GM13977 (cell line): ENCODE results near the gene SFRP5.

Experiments used
- DNase-seq: peaks from one replicate; pipeline ENCODE4 v3.0.0; 2012; ENCODE audit warnings: low spot score
- in situ Hi-C: fragments of 300-500 bp; cut with MboI; formaldehyde crosslinking; loops from one replicate; pipeline ENCODE4 v1.12.0; 2022; ENCODE audit warnings: low sequenced_read_pairs, low pct_unique_long_range_greater_than_20kb, mixed read lengths, inconsistent platforms; ENCODE audit not compliant: unreplicated experiment
- TF ChIP-seq, protein P1 (sequence below): IDR thresholded peaks from 2 replicates; pipeline ENCODE4 v1.5.1; 2012; ENCODE audit warnings: mild to moderate bottlenecking, control low read depth; ENCODE audit not compliant: insufficient read depth; ENCODE audit errors: extremely low read depth, missing control alignments

The SFRP5 gene

DNA sequence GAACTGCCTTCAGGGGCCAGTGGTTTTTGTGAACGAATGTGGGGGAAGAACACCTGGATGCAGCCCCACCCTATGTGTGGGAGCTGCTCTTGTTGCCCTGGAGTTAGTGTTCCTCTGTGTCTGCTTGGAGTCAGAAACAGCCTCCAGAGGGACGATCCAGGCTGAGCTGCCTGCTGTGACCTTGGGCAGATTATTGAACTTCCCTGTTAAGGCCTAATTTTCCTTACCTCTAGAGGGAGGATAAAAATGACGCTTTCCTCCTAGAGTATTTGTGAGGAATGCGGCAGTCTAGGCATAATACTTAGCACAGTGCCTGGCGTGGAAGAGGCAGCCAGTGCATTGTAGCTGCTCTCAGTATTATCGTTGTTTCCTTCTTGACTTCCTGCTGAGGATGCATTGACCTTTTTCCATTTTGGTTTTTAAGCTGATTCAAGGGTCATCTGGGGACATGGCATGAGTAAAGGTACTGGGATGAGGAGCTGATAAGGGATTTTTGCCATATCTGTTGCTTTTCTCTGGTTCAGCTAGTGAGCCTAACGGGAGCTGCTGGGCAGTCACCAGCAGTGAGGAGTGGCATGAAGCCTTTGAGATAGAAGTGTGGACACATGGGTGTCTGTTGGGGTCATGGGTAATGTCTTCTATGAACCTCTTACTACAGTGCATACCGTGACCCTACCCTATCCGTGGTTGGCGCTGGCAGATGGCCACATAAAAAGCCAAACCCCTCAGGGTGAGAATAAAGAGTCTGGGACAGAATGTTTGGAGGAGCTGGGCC, 28.4 kb downstream of the SFRP5 start:
- in situ Hi-C loops = no loop called here
- DNase-seq = no peak
- TF ChIP-seq, protein P1, sequence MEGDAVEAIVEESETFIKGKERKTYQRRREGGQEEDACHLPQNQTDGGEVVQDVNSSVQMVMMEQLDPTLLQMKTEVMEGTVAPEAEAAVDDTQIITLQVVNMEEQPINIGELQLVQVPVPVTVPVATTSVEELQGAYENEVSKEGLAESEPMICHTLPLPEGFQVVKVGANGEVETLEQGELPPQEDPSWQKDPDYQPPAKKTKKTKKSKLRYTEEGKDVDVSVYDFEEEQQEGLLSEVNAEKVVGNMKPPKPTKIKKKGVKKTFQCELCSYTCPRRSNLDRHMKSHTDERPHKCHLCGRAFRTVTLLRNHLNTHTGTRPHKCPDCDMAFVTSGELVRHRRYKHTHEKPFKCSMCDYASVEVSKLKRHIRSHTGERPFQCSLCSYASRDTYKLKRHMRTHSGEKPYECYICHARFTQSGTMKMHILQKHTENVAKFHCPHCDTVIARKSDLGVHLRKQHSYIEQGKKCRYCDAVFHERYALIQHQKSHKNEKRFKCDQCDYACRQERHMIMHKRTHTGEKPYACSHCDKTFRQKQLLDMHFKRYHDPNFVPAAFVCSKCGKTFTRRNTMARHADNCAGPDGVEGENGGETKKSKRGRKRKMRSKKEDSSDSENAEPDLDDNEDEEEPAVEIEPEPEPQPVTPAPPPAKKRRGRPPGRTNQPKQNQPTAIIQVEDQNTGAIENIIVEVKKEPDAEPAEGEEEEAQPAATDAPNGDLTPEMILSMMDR = no peak

DNA sequence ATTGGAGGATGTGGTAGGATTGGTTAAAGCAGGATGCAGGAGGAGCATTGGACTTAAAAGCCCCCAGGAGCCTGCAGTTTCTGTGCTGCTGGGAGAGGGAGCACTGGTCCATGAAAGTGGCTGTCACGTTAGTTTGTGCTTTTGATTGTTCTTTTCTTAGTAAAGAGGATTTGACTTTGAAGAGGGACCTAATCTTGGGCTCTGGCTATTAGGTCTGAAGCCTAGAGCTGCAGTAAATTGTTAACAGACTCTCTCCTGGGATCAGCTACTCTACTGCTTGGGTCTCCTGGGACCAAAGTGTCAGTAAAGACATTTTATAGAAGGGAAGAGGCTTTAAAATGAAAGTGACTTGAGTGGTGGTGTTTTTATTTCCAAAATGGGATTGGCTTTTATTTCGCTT, 31.2 kb downstream of the SFRP5 start:
- TF ChIP-seq, protein P1 = no peak
- no peak for DNase-seq

DNA sequence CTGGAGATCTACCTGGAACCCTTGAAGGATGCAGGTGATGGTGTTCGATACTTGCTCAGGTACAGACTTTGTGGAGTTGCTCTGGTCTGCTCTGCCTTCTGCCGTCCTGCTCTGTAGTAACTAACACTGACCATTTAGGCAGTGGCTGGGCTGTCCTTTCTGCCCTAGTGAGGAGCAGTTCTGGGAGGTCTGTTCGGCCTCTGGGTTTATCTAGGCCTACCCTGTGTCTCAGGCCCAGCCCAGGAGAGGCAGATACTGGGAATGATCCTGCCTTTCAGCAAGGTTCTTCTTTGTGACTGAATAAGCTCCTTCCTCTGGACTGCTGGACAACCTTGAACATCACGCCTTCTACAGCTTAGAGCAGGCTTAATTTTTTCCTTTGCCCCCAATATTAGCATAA, 33.2 kb downstream of the SFRP5 start:
- in situ Hi-C loops = no loop called here
- no peak for DNase-seq
- TF ChIP-seq, protein P1 = no peak

More for the DNA sequence above, 31.2 kb downstream of the SFRP5 start:
- in situ Hi-C loops = no loop called here

DNA sequence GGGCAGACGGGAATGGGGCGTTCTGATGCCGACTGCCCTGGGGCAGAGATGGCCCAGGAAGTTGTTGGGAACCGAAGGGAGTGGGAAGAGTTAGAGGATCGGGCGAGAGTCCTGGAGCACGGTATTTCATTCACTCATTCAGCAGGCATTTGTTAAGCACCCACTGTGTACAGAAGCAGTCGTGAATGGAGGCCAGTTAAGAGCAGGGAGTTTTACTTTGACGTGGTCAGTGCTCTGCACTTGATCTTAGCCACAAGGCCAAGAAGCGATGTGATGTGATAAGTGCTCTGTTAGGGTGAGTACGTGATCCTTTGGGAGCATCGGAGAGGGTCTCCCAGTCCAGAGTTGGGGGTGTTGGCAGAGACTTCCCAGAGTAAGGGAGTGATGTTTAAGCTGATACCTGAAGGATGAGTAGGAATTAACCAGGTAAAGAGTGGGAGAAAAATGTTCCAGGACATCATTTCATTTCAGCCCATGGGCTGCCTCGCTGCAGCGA, 34.0 kb downstream of the SFRP5 start:
- in situ Hi-C loops = no loop called here
- no peak for DNase-seq
- TF ChIP-seq, protein P1 = no peak

DNA sequence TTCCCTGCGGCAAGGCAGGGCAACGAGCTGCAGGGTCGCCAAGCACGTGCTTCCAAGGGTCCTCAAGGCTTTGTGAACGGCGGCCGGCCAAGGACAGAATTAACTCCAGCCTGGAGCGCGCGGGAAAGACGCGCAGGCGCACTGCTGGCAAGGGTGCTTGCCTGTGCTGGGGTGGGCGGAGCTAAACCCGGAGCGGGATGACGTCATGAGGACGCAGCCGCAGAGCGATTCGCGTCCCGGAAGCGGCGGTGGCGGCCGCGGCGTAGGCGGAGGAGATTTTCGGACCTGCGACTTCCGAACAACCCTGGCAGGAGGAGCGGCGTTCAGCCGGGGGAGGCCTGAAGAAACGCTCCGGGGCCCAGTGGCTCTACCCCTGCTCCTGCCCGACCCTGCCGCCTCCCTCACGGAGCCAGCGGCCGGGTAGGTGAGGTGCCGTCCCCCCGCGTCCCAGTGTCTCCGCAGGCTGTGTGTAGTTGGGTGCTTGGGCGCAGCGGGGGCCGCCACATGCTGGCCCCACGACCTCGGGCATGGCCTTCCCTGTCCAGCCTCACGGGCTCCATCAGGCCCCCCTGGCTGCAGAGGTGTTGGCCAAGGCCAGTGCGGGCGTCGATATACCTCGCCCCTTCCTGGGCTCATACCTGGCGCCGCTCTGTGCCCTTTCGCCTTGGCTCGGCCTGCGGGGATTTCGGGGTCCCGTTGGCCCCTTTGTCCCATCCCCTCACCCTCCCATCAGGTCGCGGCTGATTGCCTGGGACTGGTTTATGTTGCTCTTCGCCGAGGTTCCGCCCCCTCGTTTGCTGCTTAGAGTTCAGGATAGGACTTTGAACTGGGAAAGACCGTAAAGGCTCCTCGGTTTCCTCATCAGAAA, 34.7 kb downstream of the SFRP5 start, which contains the start of gene ZFYVE27:
ZFYVE27 (plus strand) TSS at position 227 of the 868 bp plus-strand sequence. CDS start 1,350 bp downstream, outside the sequence.
- in situ Hi-C loops = no loop called here
- peak; percentile 97 for DNase-seq
- TF ChIP-seq, protein P1 = no peak

DNA sequence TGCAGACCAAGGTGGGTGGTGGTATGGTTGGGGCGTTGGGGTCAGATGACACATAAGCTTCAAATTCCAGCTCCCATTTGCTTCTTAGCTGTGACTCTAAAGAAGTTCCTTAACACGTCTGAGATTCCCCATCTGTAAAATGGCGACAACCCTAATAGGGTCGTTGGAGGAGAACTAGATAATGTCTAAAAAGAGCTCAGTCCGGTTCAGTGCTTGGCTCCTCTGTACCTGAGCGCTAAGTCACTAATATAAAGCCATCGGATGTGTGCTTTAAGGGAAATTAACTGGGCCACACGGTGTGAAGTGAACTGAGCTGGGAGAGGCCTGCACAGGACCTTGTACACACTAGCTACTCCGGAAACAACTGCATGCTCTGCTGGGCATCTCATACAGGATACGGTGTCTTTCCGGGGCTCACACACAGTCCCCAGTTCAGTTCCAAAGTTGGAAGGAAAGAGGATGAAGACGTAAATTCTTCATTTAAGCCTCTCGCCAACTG, 35.3 kb downstream of the SFRP5 start:
- DNase-seq = no peak
- in situ Hi-C loops = no loop called here
- TF ChIP-seq, protein P1 = no peak
